ENCODE results near the gene CXCL3.
"Not testable (repeated sequence)": the region's sequence is repeated elsewhere in the genome, so short reads cannot be mapped to it uniquely, and the experiment has no call there.

The CXCL3 gene

GRCh38 chr4:74038425-74039314, at the start of gene CXCL3:
Gene CXCL3, minus strand, starts transcription at chr4:74038689. Its CDS starts 78 bp downstream, at chr4:74038611.
- FAIRE-seq = no peak

- FAIRE-seq = no peak
Measured at GRCh38 chr4:74087481-74087880, 49.0 kb upstream of the CXCL3 start.

- FAIRE-seq = peak; percentile 9
Measured at GRCh38 chr4:74085669-74086068, 47.2 kb upstream of the CXCL3 start.

- no peak for FAIRE-seq
Measured at GRCh38 chr4:74084984-74085383, 46.5 kb upstream of the CXCL3 start.

- no peak for FAIRE-seq
Measured at GRCh38 chr4:74083546-74083945, 45.1 kb upstream of the CXCL3 start.

GRCh38 chr4:74081035-74081434, 42.5 kb upstream of the CXCL3 start:
- no peak for FAIRE-seq

- not testable (repeated sequence) for FAIRE-seq
Measured at GRCh38 chr4:74080351-74080750, 41.9 kb upstream of the CXCL3 start.

GRCh38 chr4:74079024-74079423, 40.5 kb upstream of the CXCL3 start:
- FAIRE-seq = not testable (repeated sequence)

- FAIRE-seq = no peak
Measured at GRCh38 chr4:74073358-74073757, 34.9 kb upstream of the CXCL3 start.

GRCh38 chr4:74072739-74073138, 34.2 kb upstream of the CXCL3 start:
- no peak for FAIRE-seq

- no peak for FAIRE-seq
Measured at GRCh38 chr4:74067586-74067985, 29.1 kb upstream of the CXCL3 start.

- no peak for FAIRE-seq
Measured at GRCh38 chr4:74066232-74066631, 27.7 kb upstream of the CXCL3 start.

- FAIRE-seq = no peak
Measured at GRCh38 chr4:74065115-74065642, 26.7 kb upstream of the CXCL3 start.

GRCh38 chr4:74063859-74064258, 25.4 kb upstream of the CXCL3 start:
- no peak for FAIRE-seq

- FAIRE-seq = no peak
Measured at GRCh38 chr4:74062953-74063352, 24.5 kb upstream of the CXCL3 start.

GRCh38 chr4:74061430-74061829, 22.9 kb upstream of the CXCL3 start:
- no peak for FAIRE-seq

GRCh38 chr4:74059161-74059829, 20.8 kb upstream of the CXCL3 start:
- no peak for FAIRE-seq

- no peak for FAIRE-seq
Measured at GRCh38 chr4:74058048-74058651, 19.7 kb upstream of the CXCL3 start.

- FAIRE-seq = no peak
Measured at GRCh38 chr4:74057588-74057987, 19.1 kb upstream of the CXCL3 start.

- FAIRE-seq = no peak
Measured at GRCh38 chr4:74056858-74057562, 18.5 kb upstream of the CXCL3 start.

- FAIRE-seq = peak; percentile 73
Measured at GRCh38 chr4:74056114-74056857, 17.8 kb upstream of the CXCL3 start.

- peak; percentile 5 for FAIRE-seq
Measured at GRCh38 chr4:74055498-74055897, 17.0 kb upstream of the CXCL3 start.
